HG03196 (cell line): ENCODE data around the gene COMMD6.

Source experiments
- ATAC-seq: cut with Tn5 transposase; IDR thresholded peaks from one replicate; pipeline ENCODE4 v1.9.1; 2021; ENCODE audit not compliant: unreplicated experiment

Gene COMMD6

GRCh38 chr13:75530549-75530961, 7.1 kb downstream of the COMMD6 start:
- no peak for ATAC-seq

GRCh38 chr13:75521956-75522355, 15.7 kb downstream of the COMMD6 start:
- no peak for ATAC-seq

DNA sequence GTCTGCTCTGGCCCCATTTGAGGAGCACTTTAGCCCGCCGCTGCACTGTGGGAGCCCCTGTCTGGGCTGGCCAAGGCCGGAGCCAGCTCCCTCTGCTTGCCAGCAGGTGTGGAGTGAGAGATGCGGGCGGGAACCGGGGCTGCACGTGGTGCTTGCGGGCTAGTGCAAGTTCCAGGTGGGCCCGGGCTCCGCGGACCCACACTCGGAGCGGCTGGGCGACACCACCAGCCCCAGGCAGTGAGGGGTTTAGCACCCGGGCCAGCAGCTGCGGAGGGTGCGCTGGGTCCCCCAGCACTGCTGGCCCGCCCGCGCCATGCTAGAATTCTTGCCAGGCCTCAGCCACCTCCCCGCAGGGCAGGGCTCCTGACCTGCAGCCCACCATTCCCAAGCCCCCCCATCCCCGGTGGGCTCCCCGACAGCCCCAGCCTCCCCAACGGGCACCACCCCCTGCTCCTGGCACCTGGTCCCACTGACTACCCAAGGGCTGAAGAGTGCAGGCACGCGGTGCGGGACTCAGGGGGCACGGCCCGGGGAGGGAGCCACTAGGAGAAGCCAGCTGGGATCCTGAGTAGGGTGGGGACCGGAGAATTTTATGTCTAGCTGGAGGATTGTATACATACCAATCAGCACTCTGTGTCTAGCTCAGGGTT, 19.1 kb downstream of the COMMD6 start:
- no peak for ATAC-seq

DNA sequence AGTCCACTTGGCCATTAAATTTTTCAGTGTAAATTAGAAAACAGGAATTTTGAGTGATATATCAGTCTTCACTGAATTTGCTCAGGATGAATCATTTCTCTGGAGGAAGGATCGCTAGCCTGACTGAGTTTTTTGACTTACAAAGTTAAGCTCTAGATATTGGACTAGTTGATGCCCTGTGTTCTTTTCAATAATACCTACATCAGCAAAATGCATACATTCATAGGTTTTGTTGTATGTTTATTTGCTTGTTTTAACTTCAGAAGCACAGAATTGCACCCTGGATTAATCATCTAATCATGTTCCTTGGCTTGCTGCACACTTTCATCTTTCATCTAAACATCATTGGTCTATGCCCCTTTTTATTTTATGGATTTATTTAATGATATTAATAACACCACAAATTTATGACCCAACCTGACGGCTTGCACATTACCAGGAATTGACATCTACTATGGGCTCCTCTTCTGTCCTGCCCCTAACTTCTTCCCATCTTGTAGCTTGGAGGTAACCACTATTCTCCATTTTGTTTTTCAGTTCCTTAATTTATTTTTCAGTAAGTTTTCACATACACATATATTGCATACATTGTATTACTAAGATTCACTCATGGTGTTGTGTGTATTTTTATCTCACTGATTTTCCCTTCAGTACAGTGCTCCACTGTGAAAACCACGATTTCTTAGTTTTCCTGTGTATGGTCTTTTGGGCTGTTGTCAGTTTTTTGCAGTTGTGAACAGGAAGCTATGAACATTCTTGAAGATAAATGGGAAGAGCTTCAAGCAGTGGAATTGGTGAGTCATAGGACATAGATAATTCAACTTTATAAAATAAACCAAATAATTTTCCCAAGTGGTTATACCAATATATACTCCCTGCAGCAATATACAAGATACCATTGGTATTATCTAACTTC, 23.3 kb downstream of the COMMD6 start:
- no peak for ATAC-seq

- ATAC-seq = no peak
These were observed 24.4 kb downstream of the COMMD6 start for GRCh38 chr13:75513271-75513670.

- ATAC-seq = peak; percentile 90
These were observed 25.4 kb downstream of the COMMD6 start for GRCh38 chr13:75512253-75512652.

DNA sequence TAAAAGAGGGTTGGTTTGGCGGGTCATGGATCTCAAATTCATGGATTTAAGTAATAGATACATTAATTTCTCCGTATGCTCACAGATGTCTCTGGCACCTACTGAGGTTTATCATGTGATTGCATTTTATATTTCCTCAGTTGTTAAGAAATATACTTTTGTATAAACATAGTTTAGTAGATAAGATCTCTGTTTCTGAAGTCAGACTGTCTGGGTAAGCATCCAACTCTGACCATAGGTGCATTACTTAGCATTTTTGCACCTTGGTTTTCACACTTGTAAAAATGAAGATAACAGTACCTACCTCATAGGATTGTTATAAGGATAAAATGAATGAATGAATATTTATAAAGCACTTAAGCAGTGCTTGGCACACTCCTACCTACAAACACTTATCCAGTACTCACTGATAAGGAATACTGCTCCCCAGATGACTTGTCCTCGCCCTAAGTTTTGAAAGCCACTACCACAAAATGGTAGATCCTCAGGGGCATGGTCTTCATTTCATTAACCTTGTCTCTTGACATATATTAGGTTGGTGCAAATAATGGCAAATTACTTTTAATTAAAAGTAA, 26.5 kb downstream of the COMMD6 start:
- ATAC-seq = no peak

DNA sequence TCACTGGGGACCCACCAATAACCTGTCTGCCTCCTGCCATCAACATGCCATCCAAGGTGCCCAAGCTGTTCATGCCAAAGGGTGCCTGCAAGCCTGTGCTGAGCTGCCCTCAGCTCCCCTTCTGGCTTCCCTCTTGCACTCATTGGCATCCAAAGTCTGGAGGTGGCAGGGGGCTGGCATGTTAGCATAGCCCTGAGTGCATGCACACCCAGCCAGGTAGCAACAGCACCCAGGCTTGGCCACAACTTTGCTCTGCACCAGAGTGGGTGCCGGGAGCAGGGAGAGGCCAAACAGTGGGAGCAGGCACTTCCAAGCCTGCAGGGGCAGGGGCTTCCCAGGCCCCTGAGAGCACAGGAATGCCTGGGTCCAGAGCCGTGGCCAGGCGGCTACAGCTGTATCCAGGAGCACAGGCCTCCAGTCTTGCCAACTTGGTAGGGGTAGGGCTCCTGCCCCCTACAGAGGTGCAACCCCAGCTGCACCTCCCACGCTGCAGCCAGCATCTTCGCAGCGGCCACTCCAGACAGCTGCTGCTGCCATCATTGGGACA, 29.6 kb downstream of the COMMD6 start:
- no peak for ATAC-seq

- no peak for ATAC-seq
These were observed 30.3 kb downstream of the COMMD6 start for GRCh38 chr13:75507027-75508001.

GRCh38 chr13:75506018-75506417, 31.6 kb downstream of the COMMD6 start:
- no peak for ATAC-seq

GRCh38 chr13:75505327-75505726, 32.3 kb downstream of the COMMD6 start:
- ATAC-seq = peak; percentile 17

- no peak for ATAC-seq
These were observed 41.7 kb downstream of the COMMD6 start for GRCh38 chr13:75495938-75496337.

- no peak for ATAC-seq
These were observed 43.1 kb downstream of the COMMD6 start for GRCh38 chr13:75494491-75494890.

DNA sequence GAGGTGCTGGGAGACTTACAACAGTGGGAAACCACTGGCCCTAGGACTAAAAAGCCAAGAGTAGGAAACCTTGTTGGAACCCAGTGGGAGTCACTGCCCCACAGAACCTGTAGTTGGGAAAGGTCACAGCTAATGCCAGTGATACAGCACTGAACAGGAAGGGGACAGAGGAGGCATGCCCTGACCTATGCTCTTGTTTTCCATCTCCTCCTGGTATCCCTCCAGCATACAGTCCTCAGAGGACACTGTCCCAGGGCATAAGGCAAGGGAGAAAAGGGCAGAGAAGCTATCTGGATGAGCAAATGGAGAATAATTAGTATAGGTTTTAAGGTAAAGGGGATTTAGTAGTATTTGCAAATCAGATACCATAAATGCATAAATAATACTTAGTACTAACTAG, 44.5 kb downstream of the COMMD6 start:
- no peak for ATAC-seq

DNA sequence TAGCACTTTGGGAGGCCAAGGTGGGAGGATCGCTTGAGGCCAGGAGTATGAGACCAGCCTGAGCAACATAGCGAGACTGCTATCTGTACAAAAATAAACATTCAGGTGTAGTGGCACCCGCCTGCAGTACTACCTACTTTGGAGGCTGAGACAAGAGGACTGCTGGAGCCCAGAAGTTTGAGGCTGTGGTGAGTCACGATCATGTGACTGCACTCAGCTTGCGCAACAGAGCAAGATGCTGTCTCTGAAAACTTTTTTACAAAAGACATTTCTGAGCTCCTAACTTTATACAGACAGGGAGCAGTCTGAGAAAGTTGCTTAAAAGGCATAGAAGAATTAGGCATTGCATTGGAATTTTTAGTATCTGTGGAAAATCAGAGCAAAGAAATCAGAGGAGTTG, 45.3 kb downstream of the COMMD6 start:
- ATAC-seq = no peak

- no peak for ATAC-seq
These were observed 46.3 kb downstream of the COMMD6 start for GRCh38 chr13:75491376-75491775.

GRCh38 chr13:75489502-75490263, 48.0 kb downstream of the COMMD6 start:
- peak; percentile 78 for ATAC-seq

GRCh38 chr13:75486146-75487062, 51.2 kb downstream of the COMMD6 start:
- no peak for ATAC-seq
